ENCODE results near the gene STAMBP.

The STAMBP gene

DNA sequence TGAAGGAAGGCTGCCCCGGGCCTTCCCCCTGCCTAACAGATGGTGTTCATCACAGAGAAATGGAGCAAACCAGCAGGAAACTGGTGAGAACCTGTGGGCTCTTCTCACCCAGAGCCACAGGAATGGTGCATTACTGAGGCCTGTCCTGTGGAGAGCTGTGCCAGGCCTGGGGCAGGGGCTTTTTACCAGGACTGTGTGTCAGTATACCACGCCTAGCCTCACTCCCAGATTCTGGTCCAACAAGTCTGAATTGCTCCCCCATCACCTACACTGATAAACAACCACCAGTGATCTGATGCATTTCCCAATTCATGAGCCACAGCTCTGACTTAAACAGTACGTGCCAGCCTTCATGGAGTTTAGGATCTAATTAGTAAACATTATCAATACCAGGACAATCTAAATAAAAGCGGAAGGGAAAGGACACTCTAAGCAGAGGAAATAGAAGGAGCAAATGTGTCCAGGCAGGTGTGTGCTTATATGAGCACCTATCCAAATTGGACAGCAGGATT lies 89.0 kb downstream of the STAMBP start:
- TF ChIP-seq CTCF (IDR thresholded peaks at IDR 0.05; ENCODE audit: low read depth, low read length) = no peak

GRCh38 chr2:73918856-73919255 lies 90.1 kb downstream of the STAMBP start:
- TF ChIP-seq CTCF (IDR thresholded peaks at IDR 0.05; ENCODE audit: low read depth, low read length) = no peak

More for the DNA sequence above, 89.0 kb downstream of the STAMBP start:
- H3K4me3 ChIP-seq (ENCODE audit: low read depth, low read length) = no peak overlapping the region

DNA sequence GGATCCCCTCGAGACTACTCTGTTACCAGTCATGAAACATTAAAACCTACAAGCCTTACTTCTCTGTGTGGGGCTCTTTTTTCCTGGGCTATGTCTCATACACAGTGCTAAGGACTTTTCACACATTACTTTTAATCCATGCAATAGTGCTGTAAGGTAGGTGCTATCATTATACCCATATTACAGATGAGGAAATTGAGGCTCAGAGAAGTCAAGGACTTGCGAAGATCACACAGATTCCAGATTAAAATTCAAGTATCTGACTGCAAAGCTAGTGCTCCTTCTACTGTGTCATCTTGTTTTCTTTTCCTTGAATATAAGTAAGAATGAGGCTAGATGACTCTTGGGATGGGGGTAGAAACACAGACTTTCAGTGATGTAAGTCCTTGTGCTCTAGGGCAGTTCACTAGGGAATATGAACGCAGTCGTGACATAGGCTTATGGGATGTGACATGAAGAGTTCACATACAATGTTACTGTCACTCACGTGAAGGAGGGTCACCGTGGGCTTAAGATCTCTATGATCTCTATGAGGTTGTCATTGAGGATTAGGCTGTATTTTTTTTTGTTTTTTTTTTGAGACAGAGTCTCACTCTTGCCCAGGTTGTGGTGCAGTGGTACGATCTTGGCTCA lies 91.0 kb downstream of the STAMBP start:
- no peak overlapping the region for H3K4me3 ChIP-seq (ENCODE audit: low read depth, low read length)
- TF ChIP-seq CTCF (IDR thresholded peaks at IDR 0.05; ENCODE audit: low read depth, low read length) = no peak

More at GRCh38 chr2:73918856-73919255, 90.1 kb downstream of the STAMBP start:
- no peak overlapping the region for H3K4me3 ChIP-seq (ENCODE audit: low read depth, low read length)

DNA sequence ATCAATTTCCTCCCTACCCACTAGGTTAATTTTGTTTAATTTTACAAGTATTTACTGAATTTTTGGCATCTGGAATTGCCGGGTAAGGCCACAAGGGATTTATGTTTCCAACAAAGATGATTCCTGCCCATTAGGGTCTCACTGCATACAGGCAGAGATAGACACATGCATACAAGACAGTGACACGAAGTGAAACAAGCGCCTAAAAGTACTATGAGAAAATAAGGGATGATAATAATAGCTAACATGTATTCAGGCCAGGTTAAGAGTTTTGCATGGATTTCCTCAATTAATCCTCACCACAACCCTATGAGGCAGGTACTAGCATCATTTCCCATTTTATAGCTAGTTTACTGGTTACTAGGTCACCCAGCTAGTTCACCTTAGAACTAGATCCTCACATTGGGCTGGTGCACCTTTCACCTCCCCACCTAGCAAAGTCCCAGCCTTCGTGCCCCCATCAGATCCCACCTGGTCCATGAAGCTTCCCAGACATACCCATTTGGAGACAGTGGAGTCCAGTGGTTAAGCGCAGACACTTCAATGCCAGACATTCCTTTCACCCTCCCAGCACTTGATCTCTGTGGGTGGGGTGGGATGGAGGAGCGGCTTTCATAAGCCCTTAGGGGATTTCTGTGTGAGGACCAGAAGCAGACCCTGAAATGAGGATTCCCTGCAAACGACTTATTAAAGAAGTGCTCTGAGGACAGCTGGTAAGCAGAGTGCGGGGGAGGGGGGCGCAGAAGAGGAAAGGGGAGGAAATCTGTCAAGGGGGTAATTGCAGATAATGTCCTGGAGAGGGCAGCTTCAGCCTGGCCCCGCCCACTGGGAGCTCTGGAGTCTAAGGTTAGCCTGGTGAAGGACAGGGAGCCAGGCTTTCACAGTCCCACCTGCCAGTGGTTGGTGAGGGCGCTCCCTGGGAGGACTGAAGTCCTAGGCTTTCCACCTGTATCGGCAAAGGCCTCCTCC lies 92.1 kb downstream of the STAMBP start:
- H3K4me3 ChIP-seq (ENCODE audit: low read depth, low read length) = no peak overlapping the region
- peak; percentile 33; the same call in 1 of the 2 replicates for TF ChIP-seq CTCF (IDR thresholded peaks at IDR 0.05; ENCODE audit: low read depth, low read length)

- no peak overlapping the region for H3K4me3 ChIP-seq (ENCODE audit: low read depth, low read length)
- no peak for TF ChIP-seq CTCF (IDR thresholded peaks at IDR 0.05; ENCODE audit: low read depth, low read length)
Observed at GRCh38 chr2:73921581-73921980, 92.8 kb downstream of the STAMBP start.

GRCh38 chr2:73922681-73923080 lies 93.9 kb downstream of the STAMBP start:
- H3K4me3 ChIP-seq (ENCODE audit: low read depth, low read length) = no peak overlapping the region

More at GRCh38 chr2:73922681-73923080, 93.9 kb downstream of the STAMBP start:
- TF ChIP-seq CTCF (IDR thresholded peaks at IDR 0.05; ENCODE audit: low read depth, low read length) = no peak
